Progenitor cell of endocrine pancreas (in vitro differentiated cells): ENCODE results near the gene RNF126. TPM values are rescaled to one million over a fixed set of nuclear protein-coding genes. Genes with fewer than 3 reads are reported as not detected.
"Not testable (repeated sequence)": the region's sequence is repeated elsewhere in the genome, so short reads cannot be mapped to it uniquely, and the experiment has no call there.

Experiments
- DNase-seq: peaks from one replicate; pipeline ENCODE4 v3.0.0; 2021; ENCODE audit warnings: low spot score; ENCODE audit not compliant: unreplicated experiment
- H3K27ac Mint-ChIP-seq: 2 replicates; pipeline ENCODE4 v1.8.0; 2021; ENCODE audit warnings: mild to moderate bottlenecking, moderate library complexity, mixed read lengths
- H3K27me3 Mint-ChIP-seq: 2 replicates; pipeline ENCODE4 v1.8.0; 2021; ENCODE audit warnings: mixed read lengths
- H3K36me3 Mint-ChIP-seq: 2 replicates; pipeline ENCODE4 v1.8.0; 2022; ENCODE audit warnings: mixed read lengths; ENCODE audit not compliant: insufficient read depth
- H3K4me1 Mint-ChIP-seq: 2 replicates; pipeline ENCODE4 v1.8.0; 2021; ENCODE audit warnings: low read depth, mixed read lengths
- H3K4me3 Mint-ChIP-seq: 2 replicates; pipeline ENCODE4 v1.8.0; 2021; ENCODE audit warnings: low read depth, mild to moderate bottlenecking, moderate library complexity, mixed read lengths
- H3K9me3 Mint-ChIP-seq: 2 replicates; pipeline ENCODE4 v1.8.0; 2021; ENCODE audit warnings: low read depth, mixed read lengths
- total RNA-seq: library from RNA; stranded (reverse); gene quantifications from 2 replicates; pipeline ENCODE4 v1.2.1, GENCODE V29; 2021
- TF ChIP-seq, protein P1 (sequence below): fragments of 200-600 bp; sonication (generic); IDR thresholded peaks from one replicate; pipeline ENCODE4 v1.5.0; 2021; ENCODE audit warnings: antibody characterized with exemption, mild to moderate bottlenecking; ENCODE audit not compliant: unreplicated experiment

Gene RNF126
- total RNA-seq, 1 donor from 2014 or later, result 37.3 TPM

DNA sequence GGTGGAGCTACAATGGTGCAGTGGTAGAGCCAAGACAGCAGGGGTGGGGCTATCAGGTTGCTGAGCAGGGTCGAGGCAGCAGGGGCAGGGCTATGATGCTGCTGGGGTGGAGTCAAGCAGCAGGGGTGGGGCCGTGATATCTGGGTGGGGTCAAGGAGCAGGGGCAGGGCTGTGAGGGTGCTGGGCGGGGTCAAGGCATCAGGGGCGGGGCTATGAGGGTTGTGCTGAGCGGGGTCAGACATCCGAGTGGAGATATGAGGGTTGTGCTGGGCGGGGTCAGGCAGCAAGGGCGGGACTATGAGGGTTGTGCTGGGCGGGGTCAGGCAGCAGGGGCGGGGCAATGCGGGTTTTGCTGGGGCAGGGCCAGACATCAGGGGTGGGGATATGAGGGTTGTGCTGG lies 58.7 kb downstream of the RNF126 start:
- H3K4me1 Mint-ChIP-seq, result no peaks in the 10 kb centered on the region
- H3K4me3 Mint-ChIP-seq, result no peak overlapping the region
- peaks cover 8% of the 10 kb centered on the region for H3K27me3 Mint-ChIP-seq
- no peak overlapping the region for H3K27ac Mint-ChIP-seq
- H3K36me3 Mint-ChIP-seq, result no peaks in the 10 kb centered on the region
- DNase-seq, result no peak
- peaks cover 4% of the 10 kb centered on the region for H3K9me3 Mint-ChIP-seq
- TF ChIP-seq, protein P1, sequence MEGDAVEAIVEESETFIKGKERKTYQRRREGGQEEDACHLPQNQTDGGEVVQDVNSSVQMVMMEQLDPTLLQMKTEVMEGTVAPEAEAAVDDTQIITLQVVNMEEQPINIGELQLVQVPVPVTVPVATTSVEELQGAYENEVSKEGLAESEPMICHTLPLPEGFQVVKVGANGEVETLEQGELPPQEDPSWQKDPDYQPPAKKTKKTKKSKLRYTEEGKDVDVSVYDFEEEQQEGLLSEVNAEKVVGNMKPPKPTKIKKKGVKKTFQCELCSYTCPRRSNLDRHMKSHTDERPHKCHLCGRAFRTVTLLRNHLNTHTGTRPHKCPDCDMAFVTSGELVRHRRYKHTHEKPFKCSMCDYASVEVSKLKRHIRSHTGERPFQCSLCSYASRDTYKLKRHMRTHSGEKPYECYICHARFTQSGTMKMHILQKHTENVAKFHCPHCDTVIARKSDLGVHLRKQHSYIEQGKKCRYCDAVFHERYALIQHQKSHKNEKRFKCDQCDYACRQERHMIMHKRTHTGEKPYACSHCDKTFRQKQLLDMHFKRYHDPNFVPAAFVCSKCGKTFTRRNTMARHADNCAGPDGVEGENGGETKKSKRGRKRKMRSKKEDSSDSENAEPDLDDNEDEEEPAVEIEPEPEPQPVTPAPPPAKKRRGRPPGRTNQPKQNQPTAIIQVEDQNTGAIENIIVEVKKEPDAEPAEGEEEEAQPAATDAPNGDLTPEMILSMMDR, result no peak

DNA sequence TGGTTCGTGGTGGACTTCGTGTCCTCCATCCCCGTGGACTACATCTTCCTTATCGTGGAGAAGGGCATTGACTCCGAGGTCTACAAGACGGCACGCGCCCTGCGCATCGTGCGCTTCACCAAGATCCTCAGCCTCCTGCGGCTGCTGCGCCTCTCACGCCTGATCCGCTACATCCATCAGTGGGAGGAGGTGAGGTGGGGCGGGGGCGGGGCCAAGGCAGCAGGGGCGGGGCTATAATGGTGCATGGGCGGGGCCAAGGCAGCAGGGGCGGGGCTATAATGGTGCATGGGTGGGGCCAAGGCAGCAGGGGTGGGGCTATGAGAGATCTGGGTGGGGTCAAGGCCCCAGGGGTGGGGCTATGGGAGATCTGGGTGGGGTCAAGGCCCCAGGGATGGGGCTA lies 59.2 kb downstream of the RNF126 start:
- not testable (repeated sequence) for H3K9me3 Mint-ChIP-seq, H3K27ac Mint-ChIP-seq, DNase-seq, H3K36me3 Mint-ChIP-seq, H3K4me3 Mint-ChIP-seq, H3K4me1 Mint-ChIP-seq, H3K27me3 Mint-ChIP-seq

DNA sequence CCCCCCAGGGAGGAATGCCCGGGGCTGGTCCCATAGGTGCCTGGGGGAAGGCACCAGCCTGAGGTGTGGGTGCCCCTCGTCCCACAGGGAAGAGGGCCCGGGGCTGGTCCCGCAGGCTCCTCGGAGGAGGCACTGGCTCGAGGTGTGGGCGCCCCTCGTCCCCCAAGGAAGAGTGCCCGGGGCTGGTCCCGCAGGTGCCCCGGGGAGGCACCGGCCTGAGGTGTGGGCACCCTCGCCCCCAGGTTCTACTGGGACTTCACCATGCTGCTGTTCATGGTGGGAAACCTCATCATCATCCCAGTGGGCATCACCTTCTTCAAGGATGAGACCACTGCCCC lies 59.7 kb downstream of the RNF126 start:
- not testable (repeated sequence) for H3K9me3 Mint-ChIP-seq, H3K27ac Mint-ChIP-seq, DNase-seq, H3K36me3 Mint-ChIP-seq, H3K4me3 Mint-ChIP-seq, H3K27me3 Mint-ChIP-seq, H3K4me1 Mint-ChIP-seq

DNA sequence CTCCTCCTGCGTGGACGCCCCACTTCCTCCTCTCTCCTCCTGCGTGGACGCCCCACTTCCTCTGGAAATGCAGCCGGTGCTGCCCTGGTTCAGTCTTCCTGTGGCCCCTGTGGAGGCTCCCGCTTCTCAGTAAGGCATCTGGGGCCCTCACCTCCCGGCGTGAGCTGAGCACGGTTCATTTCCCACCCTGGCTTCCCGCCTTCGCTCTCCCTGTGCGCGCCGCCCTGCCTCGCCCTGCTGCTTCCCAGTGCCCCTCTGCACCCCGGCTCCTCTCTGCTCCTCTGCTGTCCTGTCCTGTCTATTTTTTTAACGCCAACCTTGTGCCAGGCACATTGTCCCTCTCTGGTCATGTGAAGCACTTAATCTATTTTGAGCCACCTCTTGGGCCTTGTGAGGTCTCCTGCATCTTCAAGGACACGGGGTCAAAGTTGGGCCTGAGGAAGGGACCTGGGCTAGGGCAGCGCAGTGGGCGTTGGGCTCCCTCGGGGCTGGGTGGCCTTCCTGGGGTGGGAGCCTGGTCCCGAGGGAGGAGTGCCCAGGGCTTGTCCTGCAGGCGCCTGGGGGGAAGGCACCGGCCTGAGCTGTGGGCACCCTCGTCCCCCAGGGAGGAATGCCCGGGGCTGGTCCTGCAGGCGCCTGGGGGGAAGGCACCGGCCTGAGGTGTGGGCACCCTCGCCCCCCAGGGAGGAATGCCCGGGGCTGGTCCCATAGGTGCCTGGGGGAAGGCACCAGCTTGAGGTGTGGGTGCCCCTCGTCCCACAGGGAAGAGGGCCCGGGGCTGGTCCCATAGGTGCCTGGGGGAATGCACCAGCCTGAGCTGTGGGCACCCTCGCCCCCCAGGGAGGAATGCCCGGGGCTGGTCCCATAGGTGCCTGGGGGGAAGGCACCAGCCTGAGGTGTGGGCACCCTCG lies 60.4 kb downstream of the RNF126 start:
- Mint-ChIP-seq H3K27ac (no peak overlapping the region), H3K4me1 (no peaks in the 10 kb centered on the region), H3K4me3 (no peak overlapping the region), H3K36me3 (no peaks in the 10 kb centered on the region), H3K27me3 (peaks cover 8% of the 10 kb centered on the region), H3K9me3 (peaks cover 4% of the 10 kb centered on the region)
- no peak for DNase-seq
- TF ChIP-seq, protein P1, result no peak

DNA sequence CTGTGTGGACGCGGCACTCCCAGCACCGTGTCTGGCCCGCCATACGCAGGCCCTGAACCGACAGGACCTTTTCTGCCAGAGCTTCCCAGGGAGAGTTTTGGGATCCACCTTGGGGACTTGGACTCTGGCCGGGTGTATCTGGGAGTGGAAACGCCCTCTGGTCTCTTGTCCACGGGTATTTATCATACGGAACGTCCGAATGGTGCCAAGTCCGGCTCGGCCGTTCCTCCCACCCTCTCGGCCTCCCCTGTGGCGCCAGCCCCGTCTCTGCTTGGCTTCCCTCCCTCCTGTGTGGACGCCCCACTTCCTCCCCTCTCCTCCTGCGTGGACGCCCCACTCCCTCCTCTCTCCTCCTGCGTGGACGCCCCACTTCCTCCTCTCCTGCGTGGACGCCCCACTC lies 61.2 kb downstream of the RNF126 start:
- Mint-ChIP-seq H3K4me3 (no peak overlapping the region), H3K27ac (no peak overlapping the region), H3K27me3 (peaks cover 8% of the 10 kb centered on the region), H3K36me3 (no peaks in the 10 kb centered on the region), H3K9me3 (peaks cover 4% of the 10 kb centered on the region), H3K4me1 (no peaks in the 10 kb centered on the region)
- no peak for DNase-seq
- TF ChIP-seq, protein P1, result no peak

DNA sequence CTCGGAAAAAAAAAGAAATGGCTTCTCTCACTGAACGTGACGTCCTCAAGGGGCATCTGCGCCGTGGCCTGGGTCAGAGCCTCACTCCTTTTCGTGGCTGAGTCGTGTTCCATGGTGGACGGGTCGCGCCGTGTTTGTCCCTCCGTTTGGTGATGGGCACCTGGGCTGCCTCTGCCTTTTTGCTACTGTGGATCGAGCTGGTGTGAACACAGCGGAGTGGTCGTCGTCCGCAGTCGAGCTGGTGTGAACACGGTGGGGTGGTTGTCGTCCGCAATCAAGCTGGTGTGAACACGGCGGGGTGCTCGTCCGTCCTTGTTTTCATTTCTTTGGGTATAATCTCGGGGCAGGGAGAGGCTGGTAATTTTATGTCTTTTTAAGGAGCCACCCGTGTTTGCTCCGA lies 61.7 kb downstream of the RNF126 start:
- DNase-seq, result no peak
- H3K27ac Mint-ChIP-seq, result no peak overlapping the region
- TF ChIP-seq, protein P1, result no peak
- no peaks in the 10 kb centered on the region for H3K36me3 Mint-ChIP-seq
- no peaks in the 10 kb centered on the region for H3K4me1 Mint-ChIP-seq
- peaks cover 8% of the 10 kb centered on the region for H3K27me3 Mint-ChIP-seq
- no peak overlapping the region for H3K4me3 Mint-ChIP-seq
- H3K9me3 Mint-ChIP-seq, result peaks cover 4% of the 10 kb centered on the region

Other genes starting within 250 kb of the RNF126 start
- 159 TPM in 2 replicates for gene SHC2, start 202.2 kb downstream of the RNF126 start, total RNA-seq
- gene MADCAM1, start 166.7 kb downstream of the RNF126 start, total RNA-seq, result 0.77 and 1.0 TPM in 2 replicates
- 16.4 and 18.0 TPM in 2 replicates for gene TPGS1, start 155.7 kb downstream of the RNF126 start, total RNA-seq
- 96.9 and 100 TPM in 2 replicates for gene CDC34, start 131.5 kb downstream of the RNF126 start, total RNA-seq
- gene GZMM, start 119.2 kb downstream of the RNF126 start, total RNA-seq, result 0.31 TPM in 1 of 2 replicates, not detected in the other
- 464 and 472 TPM in 2 replicates for gene BSG, start 90.6 kb downstream of the RNF126 start, total RNA-seq
- 0.34 and 0.47 TPM in 2 replicates for gene HCN2, start 73.3 kb downstream of the RNF126 start, total RNA-seq
- 62.9 and 68.4 TPM in 2 replicates for gene POLRMT, start 29.7 kb downstream of the RNF126 start, total RNA-seq
- 0.43 and 0.49 TPM in 2 replicates for gene FGF22, start 23.3 kb downstream of the RNF126 start, total RNA-seq
- 13.8 and 14.4 TPM in 2 replicates for gene FSTL3, start 13.2 kb upstream of the RNF126 start, total RNA-seq
- gene PRSS57, start 32.2 kb upstream of the RNF126 start, total RNA-seq, result not detected in 2 replicates
- 52.4 and 54.3 TPM in 2 replicates for gene PALM, start 45.7 kb upstream of the RNF126 start, total RNA-seq
- 1.1 and 2.5 TPM in 2 replicates for gene MISP, start 87.9 kb upstream of the RNF126 start, total RNA-seq
- 497 and 500 TPM in 2 replicates for gene PTBP1, start 134.2 kb upstream of the RNF126 start, total RNA-seq
- 128 and 129 TPM in 2 replicates for gene PLPPR3, start 158.7 kb upstream of the RNF126 start, total RNA-seq
- 4.8 and 5.1 TPM in 2 replicates for gene AZU1, start 164.6 kb upstream of the RNF126 start, total RNA-seq
- gene PRTN3, start 177.8 kb upstream of the RNF126 start, total RNA-seq, result not detected in 2 replicates
- not detected in 2 replicates for gene ELANE, start 189.1 kb upstream of the RNF126 start, total RNA-seq
- 1.1 and 1.3 TPM in 2 replicates for gene CFD, start 196.4 kb upstream of the RNF126 start, total RNA-seq
- gene MED16, start 230.0 kb upstream of the RNF126 start, total RNA-seq, result 87.2 and 91.7 TPM in 2 replicates
- gene RNU6-9, start 230.3 kb upstream of the RNF126 start, total RNA-seq, result not detected in 2 replicates